ENCODE measurements around the gene SPIN1. TPM values are rescaled to one million over a fixed set of nuclear protein-coding genes. Genes with fewer than 3 reads are reported as not detected.

Gene SPIN1
- total RNA-seq, 1 donor from 2014 or later: 103 TPM

DNA sequence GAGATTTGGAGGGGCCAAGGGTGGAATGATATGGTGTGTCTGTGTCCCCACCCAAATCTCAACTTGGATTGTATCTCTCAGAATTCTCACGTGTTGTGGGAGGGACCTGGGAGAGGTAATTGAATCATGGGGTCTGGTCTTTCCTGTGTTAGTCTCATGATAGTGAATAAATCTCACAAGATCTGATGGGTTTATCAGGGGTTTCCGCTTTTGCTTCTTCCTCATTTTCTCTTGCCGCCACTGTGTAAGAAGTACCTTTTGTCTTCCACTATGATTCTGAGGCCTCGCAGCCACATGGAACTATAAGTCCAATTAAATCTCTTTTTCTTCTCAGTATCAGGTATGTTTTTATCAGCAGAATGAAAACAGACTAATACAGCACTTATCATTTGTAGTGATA lies 29.5 kb upstream of the SPIN1 start:
- no peaks in the 10 kb centered on the region for H3K4me1 Mint-ChIP-seq (ENCODE audit: low read depth)
- peaks cover 8% of the 10 kb centered on the region for H3K9me3 Mint-ChIP-seq (ENCODE audit: low read depth)
- TF ChIP-seq, protein P1, sequence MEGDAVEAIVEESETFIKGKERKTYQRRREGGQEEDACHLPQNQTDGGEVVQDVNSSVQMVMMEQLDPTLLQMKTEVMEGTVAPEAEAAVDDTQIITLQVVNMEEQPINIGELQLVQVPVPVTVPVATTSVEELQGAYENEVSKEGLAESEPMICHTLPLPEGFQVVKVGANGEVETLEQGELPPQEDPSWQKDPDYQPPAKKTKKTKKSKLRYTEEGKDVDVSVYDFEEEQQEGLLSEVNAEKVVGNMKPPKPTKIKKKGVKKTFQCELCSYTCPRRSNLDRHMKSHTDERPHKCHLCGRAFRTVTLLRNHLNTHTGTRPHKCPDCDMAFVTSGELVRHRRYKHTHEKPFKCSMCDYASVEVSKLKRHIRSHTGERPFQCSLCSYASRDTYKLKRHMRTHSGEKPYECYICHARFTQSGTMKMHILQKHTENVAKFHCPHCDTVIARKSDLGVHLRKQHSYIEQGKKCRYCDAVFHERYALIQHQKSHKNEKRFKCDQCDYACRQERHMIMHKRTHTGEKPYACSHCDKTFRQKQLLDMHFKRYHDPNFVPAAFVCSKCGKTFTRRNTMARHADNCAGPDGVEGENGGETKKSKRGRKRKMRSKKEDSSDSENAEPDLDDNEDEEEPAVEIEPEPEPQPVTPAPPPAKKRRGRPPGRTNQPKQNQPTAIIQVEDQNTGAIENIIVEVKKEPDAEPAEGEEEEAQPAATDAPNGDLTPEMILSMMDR (IDR thresholded peaks at IDR 0.05): no peak
- no peak for DNase-seq (ENCODE audit: low spot score)
- no peak overlapping the region for H3K4me3 Mint-ChIP-seq (ENCODE audit: unreplicated experiment)
- no peaks in the 10 kb centered on the region for H3K27me3 Mint-ChIP-seq (ENCODE audit: low read depth)
- H3K27ac Mint-ChIP-seq (ENCODE audit: unreplicated experiment): no peak overlapping the region
- H3K36me3 Mint-ChIP-seq (ENCODE audit: low read depth): no peaks in the 10 kb centered on the region

DNA sequence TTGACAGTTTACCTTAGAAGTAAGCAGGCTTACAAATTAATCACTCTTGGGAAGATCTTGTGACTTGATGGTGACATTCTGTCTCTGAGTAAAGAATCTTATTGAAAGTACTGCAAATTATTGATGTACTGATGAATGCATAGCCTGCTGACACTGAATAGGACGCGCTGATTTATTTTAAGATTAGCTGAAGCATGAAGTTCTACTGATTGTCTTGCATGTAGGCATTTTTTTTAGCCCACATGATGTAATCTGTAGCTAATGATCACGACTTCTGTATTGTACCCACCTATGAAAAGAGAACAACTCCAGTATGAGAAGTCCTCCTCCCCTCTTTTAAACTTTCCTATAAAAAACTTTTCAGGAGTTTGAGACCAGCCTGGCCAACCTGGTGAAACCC lies 28.3 kb upstream of the SPIN1 start:
- Mint-ChIP-seq H3K27ac (ENCODE audit: unreplicated experiment) (no peak overlapping the region), H3K9me3 (ENCODE audit: low read depth) (peaks cover 2% of the 10 kb centered on the region), H3K4me3 (ENCODE audit: unreplicated experiment) (no peak overlapping the region), H3K4me1 (ENCODE audit: low read depth) (no peaks in the 10 kb centered on the region), H3K36me3 (ENCODE audit: low read depth) (no peaks in the 10 kb centered on the region), H3K27me3 (ENCODE audit: low read depth) (peaks cover 4% of the 10 kb centered on the region)
- DNase-seq (ENCODE audit: low spot score): no peak
- TF ChIP-seq, protein P1 (IDR thresholded peaks at IDR 0.05): no peak

GRCh38 chr9:88362681-88363080 lies 25.6 kb upstream of the SPIN1 start:
- H3K27ac Mint-ChIP-seq (ENCODE audit: unreplicated experiment): no peak overlapping the region
- no peaks in the 10 kb centered on the region for H3K4me1 Mint-ChIP-seq (ENCODE audit: low read depth)
- peaks cover 4% of the 10 kb centered on the region for H3K27me3 Mint-ChIP-seq (ENCODE audit: low read depth)
- no peak for DNase-seq (ENCODE audit: low spot score)
- peaks cover 2% of the 10 kb centered on the region for H3K36me3 Mint-ChIP-seq (ENCODE audit: low read depth)
- H3K9me3 Mint-ChIP-seq (ENCODE audit: low read depth): peaks cover 4% of the 10 kb centered on the region
- H3K4me3 Mint-ChIP-seq (ENCODE audit: unreplicated experiment): no peak overlapping the region
- TF ChIP-seq, protein P1 (IDR thresholded peaks at IDR 0.05): no peak

DNA sequence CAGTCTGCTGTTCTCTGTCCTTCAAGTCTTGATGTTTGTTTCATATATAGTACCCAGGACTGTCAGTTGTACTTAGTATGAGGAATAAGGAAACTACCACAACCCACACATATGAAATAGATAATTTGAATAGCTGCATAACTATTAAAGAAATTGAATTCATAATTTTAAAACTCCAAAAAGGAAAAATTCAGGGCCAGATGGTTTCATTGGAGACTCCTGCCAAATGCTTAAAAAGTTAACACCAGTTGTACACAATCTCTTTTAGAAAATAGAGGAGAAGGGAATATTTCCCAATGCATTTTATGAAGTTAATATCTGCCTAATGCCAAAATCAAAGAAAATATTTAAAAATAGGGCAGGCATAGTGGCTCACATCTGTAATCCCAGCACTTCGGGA lies 24.6 kb upstream of the SPIN1 start:
- Mint-ChIP-seq H3K4me1 (ENCODE audit: low read depth) (no peaks in the 10 kb centered on the region), H3K36me3 (ENCODE audit: low read depth) (peaks cover 2% of the 10 kb centered on the region), H3K9me3 (ENCODE audit: low read depth) (peaks cover 4% of the 10 kb centered on the region), H3K27me3 (ENCODE audit: low read depth) (peaks cover 4% of the 10 kb centered on the region), H3K4me3 (ENCODE audit: unreplicated experiment) (no peak overlapping the region), H3K27ac (ENCODE audit: unreplicated experiment) (no peak overlapping the region)
- no peak for DNase-seq (ENCODE audit: low spot score)
- TF ChIP-seq, protein P1 (IDR thresholded peaks at IDR 0.05): no peak

DNA sequence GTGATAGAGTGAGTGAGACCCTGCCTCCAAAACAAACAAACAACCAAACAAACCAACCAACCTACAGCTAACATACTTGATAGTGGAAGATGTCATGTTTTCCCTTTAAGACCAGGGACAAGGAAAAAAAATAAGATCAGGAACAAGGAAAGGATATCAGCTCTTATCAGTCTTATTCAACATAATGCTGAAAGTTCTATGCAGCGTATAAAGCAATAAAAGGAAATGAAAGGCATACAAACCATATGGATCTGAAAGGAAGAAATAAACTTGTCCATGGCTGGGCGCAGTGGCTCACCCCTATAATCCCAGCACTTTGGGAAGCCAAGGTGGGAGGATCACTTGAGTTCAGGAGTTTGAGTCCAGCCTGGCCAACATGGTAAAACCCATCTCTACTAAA lies 23.5 kb upstream of the SPIN1 start:
- H3K27ac Mint-ChIP-seq (ENCODE audit: unreplicated experiment): no peak overlapping the region
- peaks cover 2% of the 10 kb centered on the region for H3K36me3 Mint-ChIP-seq (ENCODE audit: low read depth)
- no peak overlapping the region for H3K4me3 Mint-ChIP-seq (ENCODE audit: unreplicated experiment)
- no peak for DNase-seq (ENCODE audit: low spot score)
- H3K9me3 Mint-ChIP-seq (ENCODE audit: low read depth): peaks cover 4% of the 10 kb centered on the region
- no peaks in the 10 kb centered on the region for H3K4me1 Mint-ChIP-seq (ENCODE audit: low read depth)
- TF ChIP-seq, protein P1 (IDR thresholded peaks at IDR 0.05): no peak
- peaks cover 4% of the 10 kb centered on the region for H3K27me3 Mint-ChIP-seq (ENCODE audit: low read depth)

Measured in chondrocyte (in vitro differentiated cells).